Muscle of leg (tissue), 11 donors: ENCODE data around the gene MYO3B. TPM values are rescaled to one million over a fixed set of nuclear protein-coding genes. Genes with fewer than 3 reads are reported as not detected.

Experiments
- DNase-seq: peaks from one replicate; pipeline ENCODE4 v3.0.0; 2013
- H3K27ac ChIP-seq: one replicate; pipeline ENCODE4 v1.5.1; 2013; ENCODE audit warnings: mild to moderate bottlenecking, low read length, control low read depth
- H3K27me3 ChIP-seq: one replicate; pipeline ENCODE4 v1.6.1; 2013; ENCODE audit warnings: low read length; ENCODE audit not compliant: control insufficient read depth, insufficient read depth
- H3K36me3 ChIP-seq: one replicate; pipeline ENCODE4 v1.6.1; 2013; ENCODE audit warnings: low read length; ENCODE audit not compliant: control insufficient read depth, insufficient read depth
- H3K4me1 ChIP-seq: one replicate; pipeline ENCODE4 v1.6.1; 2013; ENCODE audit warnings: low read length; ENCODE audit not compliant: control insufficient read depth, insufficient read depth
- H3K4me3 ChIP-seq: one replicate; pipeline ENCODE4 v1.5.1; 2013; ENCODE audit warnings: low read length, control low read depth
- H3K9me3 ChIP-seq: replicated peaks from 2 replicates; pipeline ENCODE4 v1.6.1; 2013; ENCODE audit warnings: low read depth, low read length; ENCODE audit not compliant: control insufficient read depth
- WGBS: methylation state at CpG from one replicate; pipeline ENCODE4 v1.1.5; 2013; ENCODE audit warnings: missing lambda C conversion rate; ENCODE audit not compliant: insufficient coverage; 5-methylcytosine and 5-hydroxymethylcytosine counted together
- polyA plus RNA-seq, 8 donors: library from polyadenylated mRNA; unstranded; fragments of 120-200 nt; gene quantifications; one replicate each; pipeline versions ENCODE4 v1.2.1 to v1.2.3, GENCODE V29; 2013; ENCODE audit warnings: inconsistent platforms in 1 of 8, low replicate concordance in 1 of 8; ENCODE audit not compliant: insufficient read length in 8 of 8, insufficient read depth in 1 of 8
- total RNA-seq: library from RNA; stranded (reverse); fragments of 120-200 nt; gene quantifications from one replicate; pipeline ENCODE4 v1.2.4, GENCODE V29; 2013

The MYO3B gene
- total and polyA plus RNA-seq, 9 donors = 0.12 to 0.79 (median 0.18) TPM

DNA sequence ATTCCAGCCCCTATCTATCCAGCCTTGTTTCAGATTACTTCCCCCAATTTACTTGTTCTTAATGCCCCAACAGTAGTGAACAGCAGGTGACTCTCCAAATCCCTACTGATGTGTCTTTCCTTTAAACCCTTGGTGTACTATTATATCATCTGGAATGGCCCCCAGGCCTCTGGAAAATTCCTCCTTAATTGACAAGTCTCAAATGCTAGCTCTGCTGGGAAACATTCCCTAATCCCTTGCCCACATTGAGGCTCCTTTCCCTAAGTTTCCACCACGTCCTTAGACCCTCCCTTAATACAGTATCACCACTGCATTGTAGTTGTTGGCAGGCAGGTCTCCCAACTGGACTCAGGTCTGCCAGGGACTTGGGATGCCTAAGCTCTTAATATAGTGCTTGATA, 41.0 kb downstream of the MYO3B start:
- no peak for DNase-seq
- H3K36me3 ChIP-seq = no peaks in the 10 kb centered on the region
- H3K4me1 ChIP-seq = peaks cover 2% of the 10 kb centered on the region
- no peak overlapping the region for H3K4me3 ChIP-seq
- no peaks in the 10 kb centered on the region for H3K9me3 ChIP-seq
- no CpG with 5 or more reads among the region's 1 CpG for WGBS
- H3K27me3 ChIP-seq = no peaks in the 10 kb centered on the region
- H3K27ac ChIP-seq = no peak overlapping the region

DNA sequence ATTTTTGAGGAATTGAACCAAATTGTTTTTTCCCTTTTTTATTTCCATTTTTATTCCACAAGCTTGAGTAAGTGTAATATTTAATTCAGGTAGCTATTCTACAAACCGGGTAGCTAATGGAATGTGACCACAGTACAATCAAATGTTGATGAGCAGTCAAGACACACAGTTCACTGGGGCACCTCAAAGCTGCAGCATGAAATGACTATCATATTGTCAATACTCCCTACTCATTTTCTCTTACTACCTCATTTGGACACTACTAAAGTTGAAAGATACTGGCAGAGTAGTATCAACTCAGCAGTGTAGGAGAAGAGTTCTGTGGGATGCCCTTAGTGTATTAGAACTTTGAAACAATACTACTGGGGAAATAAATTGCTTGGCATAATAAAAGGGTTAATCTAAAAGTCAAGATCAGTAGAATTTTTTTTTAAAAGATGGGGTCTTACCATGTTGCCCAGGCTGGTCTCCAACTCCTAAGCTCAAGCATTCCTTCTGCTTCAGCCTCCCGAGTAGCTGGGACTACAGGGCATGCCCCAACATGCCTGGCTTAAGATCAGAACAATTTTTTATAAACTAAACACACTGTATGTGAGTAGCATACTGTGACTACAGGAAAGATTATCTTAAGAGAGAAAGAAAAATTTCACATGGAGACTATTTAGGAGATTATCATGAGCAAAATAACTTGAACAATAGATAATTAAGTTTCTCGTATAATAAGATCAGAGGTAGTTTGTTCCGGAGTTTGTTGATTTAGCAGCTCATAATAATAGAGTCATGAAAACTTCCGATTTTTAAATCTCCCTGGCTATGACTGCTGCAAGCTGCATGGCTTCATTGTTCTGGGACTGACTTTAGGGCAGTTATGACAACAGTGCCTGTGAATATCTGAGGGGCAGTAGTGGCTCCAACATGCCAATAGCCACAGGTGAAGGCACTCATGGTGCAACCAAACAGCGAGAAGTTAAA, 43.7 kb downstream of the MYO3B start:
- no peak for DNase-seq
- WGBS = no CpG with 5 or more reads among the region's 6 CpGs
- H3K9me3 ChIP-seq = no peaks in the 10 kb centered on the region
- no peaks in the 10 kb centered on the region for H3K36me3 ChIP-seq
- no peak overlapping the region for H3K27ac ChIP-seq
- H3K27me3 ChIP-seq = no peaks in the 10 kb centered on the region
- no peak overlapping the region for H3K4me3 ChIP-seq
- H3K4me1 ChIP-seq = peaks cover 2% of the 10 kb centered on the region

DNA sequence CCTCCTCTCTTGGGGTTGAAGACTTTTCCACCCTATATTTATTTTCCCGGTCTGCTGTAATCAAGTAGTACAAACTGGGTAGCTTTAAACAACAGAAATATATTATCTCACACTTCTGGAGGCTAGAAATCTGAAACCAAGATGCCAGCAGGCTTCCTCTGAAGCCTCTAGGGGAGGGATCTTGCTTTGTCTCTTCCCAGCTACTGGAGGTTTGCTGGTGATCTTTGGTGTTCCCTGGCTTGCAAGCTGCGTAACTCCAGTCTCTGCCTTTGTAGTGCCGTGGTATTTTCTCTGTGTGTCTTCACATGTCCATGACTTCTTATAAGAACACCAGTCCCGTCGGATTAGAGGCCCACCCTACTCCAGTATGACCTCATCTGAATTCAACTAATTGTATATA, 44.4 kb downstream of the MYO3B start:
- H3K36me3 ChIP-seq = no peaks in the 10 kb centered on the region
- no peak for DNase-seq
- no peaks in the 10 kb centered on the region for H3K27me3 ChIP-seq
- H3K4me1 ChIP-seq = peaks cover 2% of the 10 kb centered on the region
- no peak overlapping the region for H3K4me3 ChIP-seq
- no peaks in the 10 kb centered on the region for H3K9me3 ChIP-seq
- no peak overlapping the region for H3K27ac ChIP-seq
- WGBS = 66% methylated on average over 4 of the region's 5 CpGs

DNA sequence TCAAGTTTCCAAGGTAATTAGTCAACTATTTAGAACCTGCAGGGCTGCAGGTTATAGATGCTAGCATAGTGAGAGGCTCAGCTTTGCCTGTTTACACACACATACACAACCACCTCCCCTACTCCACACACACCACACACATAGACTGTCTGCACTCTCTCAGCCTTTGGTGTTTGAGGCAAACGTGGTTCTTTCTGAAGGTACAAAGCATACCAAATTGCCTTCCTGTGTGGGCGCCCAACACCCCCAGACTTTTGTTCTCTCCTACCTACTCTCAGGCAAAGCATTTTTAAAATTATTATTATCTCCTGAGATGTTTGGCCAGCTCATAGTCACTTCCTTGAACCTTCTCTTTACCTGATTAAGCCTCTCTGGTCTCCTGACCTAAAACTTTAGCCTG, 44.9 kb downstream of the MYO3B start:
- H3K36me3 ChIP-seq = no peaks in the 10 kb centered on the region
- WGBS = 79% methylated on average over 2 of the region's 2 CpGs
- H3K27ac ChIP-seq = no peak overlapping the region
- DNase-seq = no peak
- no peaks in the 10 kb centered on the region for H3K27me3 ChIP-seq
- no peak overlapping the region for H3K4me3 ChIP-seq
- H3K4me1 ChIP-seq = peaks cover 2% of the 10 kb centered on the region
- no peaks in the 10 kb centered on the region for H3K9me3 ChIP-seq

DNA sequence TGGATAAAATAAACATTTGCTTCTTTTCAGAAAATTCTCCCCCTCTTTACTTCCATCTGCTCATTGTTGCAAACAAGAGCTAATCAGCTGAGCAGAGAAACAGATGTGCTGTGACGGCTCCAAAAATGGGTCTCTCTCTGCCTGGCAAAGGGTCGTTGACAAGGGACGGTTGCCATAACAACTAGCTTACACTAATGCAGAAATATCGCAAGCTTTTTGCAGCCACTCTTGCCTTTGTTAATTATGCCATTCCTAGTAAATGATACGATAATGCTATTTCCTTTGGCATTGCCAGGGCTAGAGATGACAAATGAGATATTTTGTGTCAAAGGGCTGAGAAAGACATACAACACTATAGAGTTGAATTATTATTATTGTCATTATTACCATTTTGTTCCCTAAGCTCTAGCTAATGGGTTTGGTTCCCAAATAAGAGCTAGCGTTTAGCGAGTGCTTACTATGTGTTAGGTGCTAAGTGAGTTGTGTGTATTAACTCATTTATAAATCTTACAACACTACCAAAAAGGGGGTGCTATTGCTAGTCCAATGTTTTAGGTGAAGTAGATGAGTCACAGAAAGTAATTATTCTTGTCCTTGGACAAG, 46.8 kb downstream of the MYO3B start:
- WGBS = 0% methylated on average over 3 of the region's 7 CpGs
- Histone ChIP-seq H3K4me1 (peaks cover 2% of the 10 kb centered on the region), H3K4me3 (no peak overlapping the region), H3K27ac (no peak overlapping the region), H3K9me3 (no peaks in the 10 kb centered on the region), H3K27me3 (no peaks in the 10 kb centered on the region), H3K36me3 (no peaks in the 10 kb centered on the region)
- DNase-seq = peak; percentile 74

DNA sequence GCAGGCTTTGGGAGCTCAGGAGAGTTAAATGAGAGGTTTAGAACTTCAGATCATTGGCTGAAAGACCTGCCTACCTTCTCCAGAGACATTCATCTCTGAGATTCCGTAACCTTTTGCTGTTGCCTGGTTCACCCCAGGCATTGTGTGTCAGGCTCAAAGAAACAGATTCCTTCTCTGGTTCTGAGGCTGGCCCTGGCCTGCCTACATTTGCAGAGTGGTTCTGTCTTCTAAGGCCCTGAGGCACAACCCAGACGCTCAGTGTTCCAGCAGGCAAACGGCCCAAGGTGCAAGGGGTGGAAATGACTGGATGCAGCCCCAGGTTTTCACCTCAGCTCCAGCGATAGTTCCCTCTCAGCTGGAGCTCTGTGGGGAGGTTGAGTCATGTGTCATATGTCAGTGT, 48.3 kb downstream of the MYO3B start:
- Histone ChIP-seq H3K36me3 (no peaks in the 10 kb centered on the region), H3K9me3 (no peaks in the 10 kb centered on the region), H3K27me3 (no peaks in the 10 kb centered on the region), H3K4me3 (no peak overlapping the region), H3K4me1 (peaks cover 2% of the 10 kb centered on the region), H3K27ac (no peak overlapping the region)
- DNase-seq = no peak
- 67% methylated on average over 4 of the region's 4 CpGs for WGBS

DNA sequence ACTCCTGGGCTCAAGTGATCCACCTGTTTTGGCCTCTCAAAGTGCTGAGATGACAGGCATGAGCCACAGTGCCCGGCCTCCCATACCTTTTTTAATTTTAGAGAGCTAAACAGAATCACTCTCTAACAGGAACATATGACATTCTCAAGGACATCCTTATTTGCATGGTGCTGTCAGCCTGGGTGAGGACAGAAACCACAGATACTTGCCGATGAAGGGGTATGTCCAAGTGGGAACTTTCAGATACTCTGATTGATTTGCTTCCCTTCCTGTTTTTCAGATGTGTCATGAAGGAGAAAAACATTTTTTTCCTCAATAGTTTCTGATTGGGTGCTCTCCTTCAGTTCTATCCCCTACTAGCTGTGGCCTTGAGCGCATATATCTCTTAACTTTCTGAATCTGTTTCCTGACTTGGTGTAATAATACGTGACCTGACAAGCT, 49.6 kb downstream of the MYO3B start:
- no peaks in the 10 kb centered on the region for H3K4me1 ChIP-seq
- no peak overlapping the region for H3K4me3 ChIP-seq
- no peaks in the 10 kb centered on the region for H3K9me3 ChIP-seq
- H3K27me3 ChIP-seq = no peaks in the 10 kb centered on the region
- H3K36me3 ChIP-seq = no peaks in the 10 kb centered on the region
- WGBS = 80% methylated on average over 1 of the region's 4 CpGs
- no peak for DNase-seq
- H3K27ac ChIP-seq = no peak overlapping the region

DNA sequence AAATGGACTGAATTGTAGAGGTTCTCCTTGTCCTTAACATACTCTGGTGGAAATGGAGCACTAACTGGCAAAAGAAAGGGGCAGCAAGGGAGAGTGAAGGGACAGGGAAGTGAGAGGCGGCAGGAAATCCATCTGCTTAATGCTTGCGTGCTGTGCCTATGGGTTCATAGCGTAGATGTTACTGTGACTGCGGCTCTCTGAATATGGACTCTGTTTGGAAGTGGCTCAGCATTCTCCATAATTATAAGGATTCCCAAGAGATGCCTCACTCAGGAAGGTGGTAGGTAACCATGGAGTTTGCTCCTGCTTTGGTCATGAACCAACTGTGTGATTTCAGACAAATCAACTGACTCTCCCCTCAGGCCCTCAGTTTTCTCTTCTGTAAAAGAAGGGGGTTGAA, 50.0 kb downstream of the MYO3B start:
- Histone ChIP-seq H3K4me3 (no peak overlapping the region), H3K9me3 (no peaks in the 10 kb centered on the region), H3K36me3 (no peaks in the 10 kb centered on the region), H3K27ac (no peak overlapping the region), H3K27me3 (no peaks in the 10 kb centered on the region), H3K4me1 (no peaks in the 10 kb centered on the region)
- no CpG with 5 or more reads among the region's 4 CpGs for whole genome bisulfite sequencing
- no peak for DNase-seq

DNA sequence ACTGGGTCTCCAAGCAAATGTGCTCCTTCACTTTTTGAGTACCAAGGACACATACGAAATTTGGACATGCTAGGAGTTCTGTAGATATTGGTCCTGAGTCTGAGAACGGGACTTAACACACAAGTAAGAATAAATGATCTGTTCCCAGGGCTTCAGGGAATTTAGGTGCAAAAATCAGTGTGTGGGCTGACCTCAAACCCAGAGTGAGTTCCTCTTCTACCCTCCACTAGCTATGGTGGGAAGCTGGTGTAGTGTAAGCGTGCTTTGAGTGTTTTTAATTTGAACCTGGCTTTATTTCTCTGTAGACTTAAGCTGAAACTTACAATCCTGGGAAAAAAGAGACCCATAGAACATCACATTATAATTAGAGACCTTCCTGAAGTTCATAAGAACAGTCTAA, 50.5 kb downstream of the MYO3B start:
- Histone ChIP-seq H3K27ac (no peak overlapping the region), H3K4me1 (no peaks in the 10 kb centered on the region), H3K9me3 (no peaks in the 10 kb centered on the region), H3K27me3 (no peaks in the 10 kb centered on the region), H3K36me3 (no peaks in the 10 kb centered on the region), H3K4me3 (no peak overlapping the region)
- DNase-seq = no peak
- WGBS = no CpG with 5 or more reads among the region's 3 CpGs

DNA sequence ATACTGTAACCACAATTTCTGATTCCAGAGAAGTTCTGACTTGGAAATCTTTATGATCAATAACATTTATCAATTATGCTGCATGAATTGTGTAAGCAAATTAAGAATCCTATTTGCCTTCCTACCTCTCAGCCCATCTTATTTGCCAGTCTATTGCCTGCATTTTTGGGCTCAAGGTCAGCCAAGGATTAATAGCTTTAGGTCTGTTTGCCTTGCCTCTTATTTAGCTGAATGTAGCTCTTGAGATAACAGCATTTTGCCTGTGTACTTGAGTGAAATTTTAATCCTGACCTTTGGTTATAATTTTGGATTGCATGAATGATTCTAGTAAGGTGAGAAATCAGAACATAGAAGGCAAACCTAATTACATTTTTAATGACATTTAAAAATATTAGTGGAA, 51.2 kb downstream of the MYO3B start:
- Histone ChIP-seq H3K4me3 (no peak overlapping the region), H3K36me3 (no peaks in the 10 kb centered on the region), H3K27me3 (no peaks in the 10 kb centered on the region), H3K27ac (no peak overlapping the region), H3K9me3 (no peaks in the 10 kb centered on the region), H3K4me1 (no peaks in the 10 kb centered on the region)
- no peak for DNase-seq
